Right lobe of liver (tissue), 6 donors: Measurements from ENCODE around the gene RNF145. TPM values are rescaled to one million over a fixed set of nuclear protein-coding genes. Genes with fewer than 3 reads are reported as not detected.

Experiments used
- ATAC-seq, 4 donors: fragments of 200-7000 bp; cut with Tn5 transposase; one replicate each; pipeline ENCODE4 v1.9.1; 2020; ENCODE audit warnings: mild to moderate bottlenecking in 4 of 4, moderate library complexity in 4 of 4
- DNase-seq, 3 donors: peaks; one replicate each; pipeline ENCODE4 v3.0.0-alpha.2; 2020
- H3K27ac ChIP-seq, 3 donors: fragments of 200-600 bp; one replicate each; pipeline ENCODE4 v1.8.0; 2022
- H3K27me3 ChIP-seq, 2 donors: fragments of 200-600 bp; one replicate each; pipeline ENCODE4 v1.8.0; 2022
- H3K36me3 ChIP-seq, 4 donors: fragments of 200-600 bp; sonication (generic) in 1 of 4; one replicate each; pipeline versions ENCODE4 v1.5.1 to v1.8.0; 2017 to 2022; ENCODE audit warnings: control low read depth in 1 of 4
- H3K4me1 ChIP-seq, 4 donors: fragments of 200-600 bp; sonication (generic) in 1 of 4; one replicate each; pipeline versions ENCODE4 v1.5.1 to v1.8.0; 2017 to 2022; ENCODE audit warnings: control low read depth in 1 of 4
- H3K4me3 ChIP-seq, 3 donors: fragments of 200-600 bp; one replicate each; pipeline ENCODE4 v1.8.0; 2022
- H3K9me3 ChIP-seq, 4 donors: fragments of 200-600 bp; sonication (generic) in 1 of 4; one replicate each; pipeline versions ENCODE4 v1.5.1 to v1.8.0; 2017 to 2022; ENCODE audit warnings: control low read depth in 1 of 4
- CTCF ChIP-seq, 4 donors: fragments of 200-600 bp in 3 of 4; fragments of 450-650 bp in 1 of 4; IDR thresholded peaks; one replicate each; pipeline versions ENCODE4 v1.5.1 to v1.8.0; 2016 to 2022; ENCODE audit warnings: antibody characterized with exemption in 4 of 4, mild to moderate bottlenecking in 2 of 4
- POLR2A ChIP-seq: fragments of 450-650 bp; IDR thresholded peaks from one replicate; pipeline ENCODE4 v1.6.1; 2017; ENCODE audit warnings: antibody characterized with exemption, mild to moderate bottlenecking
- WGBS: methylation state at CpG from one replicate; pipeline ENCODE4 v1.1.6; 2018; ENCODE audit warnings: low coverage, low lambda C conversion rate; ENCODE audit not compliant: insufficient coverage; ENCODE audit errors: missing lambda C conversion rate; 5-methylcytosine and 5-hydroxymethylcytosine counted together
- intact Hi-C, 2 donors: fragments of 100-400 bp; cut with DNase I; formaldehyde crosslinking; loops; one replicate each; pipeline versions ENCODE4 v1.11.2 to v1.14.1; 2022
- total RNA-seq, 6 experiments: library from RNA; depleted of rRNA in 2 of 6; stranded (reverse); fragments of >200 nt in 2 of 6; fragmentation: NEBNext Ultra II Directional in 3 of 6; extraction: Animal tissue kit (Norgen Biotek cat#: 25700) in 3 of 6; gene quantifications; one replicate each; pipeline versions ENCODE4 v1.1.0 to v1.2.4, GENCODE V29; 2016 to 2023
- donor health status: DM: no; HTN: yes; CAD: no.
- donor health status: DM: no; HTN: no; CAD: no.
- donor health status: DM: no; HTN: no; CAD: no.
- donor health status: DM: no; HTN: yes; CAD: no.
- donor health status: DM: no; HTN: yes; CAD: no.

Gene RNF145
- total RNA-seq, 6 experiments from 2014 or later: 7.2 to 20.9 (median 10.6) TPM

GRCh38 chr5:159223469-159223868, 14.1 kb upstream of the RNF145 start:
- H3K36me3 ChIP-seq: no peaks in the 10 kb centered on the region
- H3K27ac ChIP-seq: no peak overlapping the region
- TF ChIP-seq CTCF (IDR thresholded peaks at IDR 0.05) (no peak), POLR2A (no peak)
- H3K9me3 ChIP-seq: no peaks in the 10 kb centered on the region
- ATAC-seq: no peak
- no peak for DNase-seq
- no peak overlapping the region for H3K4me3 ChIP-seq
- intact Hi-C loops: no loop called here
- H3K4me1 ChIP-seq: no peaks in the 10 kb centered on the region
- 81% methylated on average over 3 of the region's 3 CpGs for WGBS
- no peaks in the 10 kb centered on the region for H3K27me3 ChIP-seq

- DNase-seq: no peak
- TF ChIP-seq CTCF (IDR thresholded peaks at IDR 0.05) (no peak), POLR2A (no peak)
- intact Hi-C loops: no loop called here
- WGBS: 66% methylated on average over 4 of the region's 5 CpGs
- Histone ChIP-seq H3K36me3 (no peaks in the 10 kb centered on the region), H3K4me3 (no peak overlapping the region), H3K27ac (no peak overlapping the region), H3K4me1 (no peaks in the 10 kb centered on the region), H3K9me3 (no peaks in the 10 kb centered on the region), H3K27me3 (no peaks in the 10 kb centered on the region)
- no peak for ATAC-seq
Observed at GRCh38 chr5:159220206-159220605, 10.9 kb upstream of the RNF145 start.

GRCh38 chr5:159218595-159219023, 9.3 kb upstream of the RNF145 start:
- Histone ChIP-seq H3K4me1 (no peaks in the 10 kb centered on the region), H3K4me3 (no peak overlapping the region), H3K27ac (no peak overlapping the region), H3K9me3 (no peaks in the 10 kb centered on the region), H3K27me3 (no peaks in the 10 kb centered on the region), H3K36me3 (no peaks in the 10 kb centered on the region)
- no peak for DNase-seq
- WGBS: 31% methylated on average over 2 of the region's 2 CpGs
- TF ChIP-seq POLR2A (no peak), CTCF (IDR thresholded peaks at IDR 0.05) (no peak)
- intact Hi-C loops: no loop called here
- no peak for ATAC-seq

GRCh38 chr5:159217236-159217635, 7.9 kb upstream of the RNF145 start:
- no peaks in the 10 kb centered on the region for H3K36me3 ChIP-seq
- no peak for TF ChIP-seq POLR2A
- TF ChIP-seq CTCF (IDR thresholded peaks at IDR 0.05): no peak
- no peak for DNase-seq
- intact Hi-C loops: no loop called here
- H3K4me3 ChIP-seq: no peak overlapping the region
- H3K9me3 ChIP-seq: no peaks in the 10 kb centered on the region
- H3K4me1 ChIP-seq: no peaks in the 10 kb centered on the region
- no peaks in the 10 kb centered on the region for H3K27me3 ChIP-seq
- no peak overlapping the region for H3K27ac ChIP-seq
- ATAC-seq: no peak
- WGBS: 43% methylated on average over 1 of the region's 2 CpGs

- Histone ChIP-seq H3K27me3 (no peaks in the 10 kb centered on the region), H3K4me3 (no peak overlapping the region), H3K36me3 (no peaks in the 10 kb centered on the region), H3K4me1 (no peaks in the 10 kb centered on the region), H3K27ac (no peak overlapping the region), H3K9me3 (no peaks in the 10 kb centered on the region)
- 58% methylated on average over 2 of the region's 2 CpGs for WGBS
- TF ChIP-seq POLR2A (no peak), CTCF (IDR thresholded peaks at IDR 0.05) (no peak)
- DNase-seq (no peak), ATAC-seq (no peak)
- intact Hi-C loops: no loop called here
Observed at GRCh38 chr5:159216454-159216853, 7.1 kb upstream of the RNF145 start.
